ENCODE measurements around the gene DAB2IP.

- TF ChIP-seq CTCF (IDR thresholded peaks at IDR 0.05 in 2 of 3, conservative IDR thresholded peaks at IDR 0.05 in 1 of 3; ENCODE audit: borderline replicate concordance in 1 of 3, insufficient read depth in 1 of 3, low read depth in 2 of 3, low read length in 2 of 3) (no peak), JUND (IDR thresholded peaks at IDR 0.05) (peak; percentile 33; the same call in 1 of the 2 replicates), REST (IDR thresholded peaks at IDR 0.05; ENCODE audit: low read depth) (no peak)
Measured at GRCh38 chr9:121650217-121651007, 1.0 kb upstream of the DAB2IP start.

Data from HCT116 (cell line).